HG03439 (cell line): ENCODE measurements around the gene PLXNA4.

ENCODE experiments used
- ATAC-seq: cut with Tn5 transposase; IDR thresholded peaks from one replicate; pipeline ENCODE4 v1.9.1; 2021; ENCODE audit warnings: mild to moderate bottlenecking, moderate library complexity; ENCODE audit not compliant: unreplicated experiment

Gene PLXNA4

GRCh38 chr7:132564849-132565248 lies 11.4 kb downstream of the PLXNA4 start:
- ATAC-seq: no peak

GRCh38 chr7:132564090-132564489 lies 12.2 kb downstream of the PLXNA4 start:
- ATAC-seq: no peak

GRCh38 chr7:132562690-132563089 lies 13.6 kb downstream of the PLXNA4 start:
- ATAC-seq: no peak

- ATAC-seq: no peak
These were observed 14.5 kb downstream of the PLXNA4 start for GRCh38 chr7:132561763-132562162.

GRCh38 chr7:132560825-132561529 lies 15.3 kb downstream of the PLXNA4 start:
- ATAC-seq: no peak

GRCh38 chr7:132560105-132560504 lies 16.2 kb downstream of the PLXNA4 start:
- no peak for ATAC-seq

- no peak for ATAC-seq
These were observed 17.5 kb downstream of the PLXNA4 start for GRCh38 chr7:132558815-132559214.

GRCh38 chr7:132557489-132558044 lies 18.7 kb downstream of the PLXNA4 start:
- ATAC-seq: no peak

GRCh38 chr7:132554446-132554845 lies 21.8 kb downstream of the PLXNA4 start:
- no peak for ATAC-seq

- ATAC-seq: no peak
These were observed 23.2 kb downstream of the PLXNA4 start for GRCh38 chr7:132553031-132553430.

GRCh38 chr7:132551886-132552285 lies 24.4 kb downstream of the PLXNA4 start:
- no peak for ATAC-seq

GRCh38 chr7:132551439-132551838 lies 24.8 kb downstream of the PLXNA4 start:
- no peak for ATAC-seq

- ATAC-seq: no peak
These were observed 27.7 kb downstream of the PLXNA4 start for GRCh38 chr7:132548489-132549078.

GRCh38 chr7:132547821-132548220 lies 28.4 kb downstream of the PLXNA4 start:
- no peak for ATAC-seq

- no peak for ATAC-seq
These were observed 29.7 kb downstream of the PLXNA4 start for GRCh38 chr7:132546366-132547127.

- ATAC-seq: no peak
These were observed 30.5 kb downstream of the PLXNA4 start for GRCh38 chr7:132545756-132546155.

- no peak for ATAC-seq
These were observed 31.3 kb downstream of the PLXNA4 start for GRCh38 chr7:132544999-132545398.

GRCh38 chr7:132544025-132544424 lies 32.2 kb downstream of the PLXNA4 start:
- no peak for ATAC-seq

- no peak for ATAC-seq
These were observed 33.4 kb downstream of the PLXNA4 start for GRCh38 chr7:132542895-132543294.

- no peak for ATAC-seq
These were observed 34.6 kb downstream of the PLXNA4 start for GRCh38 chr7:132541656-132542055.

- no peak for ATAC-seq
These were observed 38.7 kb downstream of the PLXNA4 start for GRCh38 chr7:132537456-132538145.
